SH-SY5Y (cell line): ENCODE data around the gene SOWAHA.

Experiments
- GATA2 ChIP-seq: IDR thresholded peaks from 2 replicates; pipeline ENCODE4 v1.6.1; 2011; ENCODE audit warnings: mild to moderate bottlenecking, low read depth, low read length
- GATA3 ChIP-seq: IDR thresholded peaks from 2 replicates; pipeline ENCODE4 v1.6.1; 2011; ENCODE audit warnings: low read depth, mild to moderate bottlenecking, low read length, moderate library complexity

DNA sequence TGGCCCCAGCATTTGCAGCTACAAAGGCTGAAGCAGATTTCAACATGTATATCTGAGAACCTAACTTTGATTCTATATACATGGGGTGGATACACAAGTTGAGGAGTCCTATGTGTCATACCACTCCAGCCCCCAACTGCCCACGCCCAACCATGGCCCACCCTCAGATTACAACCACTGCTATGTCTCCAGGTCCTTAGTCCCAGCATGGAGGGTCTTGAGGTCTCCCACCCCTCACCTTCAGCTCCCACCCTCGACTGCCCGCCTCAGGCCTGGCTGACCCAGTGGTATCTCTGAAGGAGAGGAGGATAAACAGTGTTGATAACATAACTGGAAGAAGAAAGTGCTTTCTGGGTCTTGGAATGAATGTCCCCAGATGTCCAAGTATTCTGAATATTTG is 8.2 kb downstream of the SOWAHA start:
- TF ChIP-seq GATA2: no peak
- TF ChIP-seq GATA3: no peak
